ENCODE measurements around the gene MAZ. TPM values are rescaled to one million over a fixed set of nuclear protein-coding genes. Genes with fewer than 3 reads are reported as not detected.
"Not testable (repeated sequence)": the region's sequence is repeated elsewhere in the genome, so short reads cannot be mapped to it uniquely, and the experiment has no call there.

The MAZ gene
- polyA plus RNA-seq, 1 experiment = 172 TPM

DNA sequence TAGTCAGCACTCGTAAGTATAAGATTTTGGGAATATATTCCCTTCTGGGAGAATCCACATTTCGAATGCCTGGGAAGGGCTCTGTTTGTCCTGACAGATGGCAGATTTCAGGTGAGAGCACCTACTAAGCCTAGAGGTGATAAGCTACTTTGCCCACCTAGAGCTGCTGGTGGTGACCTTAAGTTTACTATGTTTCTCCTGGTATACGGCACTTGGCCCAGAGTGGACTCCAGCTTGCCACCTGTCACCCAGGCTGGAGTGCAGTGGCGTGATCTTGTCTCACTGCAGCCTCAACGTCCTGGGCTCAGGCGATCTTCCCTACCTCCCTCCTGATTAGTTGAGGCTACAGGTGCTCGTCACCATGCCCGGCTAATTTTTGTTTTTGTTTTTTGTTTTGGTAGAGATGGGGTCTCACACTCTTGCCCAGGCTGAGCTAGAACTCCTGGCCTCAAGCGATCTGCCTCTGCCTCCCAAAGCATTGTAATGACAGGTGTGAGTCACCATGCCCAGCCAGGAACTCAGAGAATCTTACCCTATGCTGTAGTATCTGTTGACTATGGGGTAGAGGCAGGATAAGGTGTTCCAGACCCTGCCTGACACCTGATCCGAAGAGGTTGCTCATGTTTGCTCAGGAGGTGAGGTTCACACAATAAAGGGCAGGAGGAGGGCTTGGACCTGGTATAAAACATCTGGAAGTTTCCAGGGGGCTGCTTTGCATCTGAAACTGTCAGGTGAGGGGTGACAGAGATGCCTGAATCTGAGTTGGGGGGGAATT is 28.6 kb upstream of the MAZ start, which contains the start of gene ZG16:
ZG16 (plus strand) TSS at position 681 of the 775 bp plus-strand sequence. CDS start 1,011 bp downstream, outside the sequence.
- DNase-seq (ENCODE audit: low read depth) = no peak
- no peaks in the 10 kb centered on the region for H3K36me3 ChIP-seq (ENCODE audit: control insufficient read depth, insufficient read depth, low read length)
- POLR2A ChIA-PET = no interaction called here
- no peak for TF ChIP-seq CTCF (IDR thresholded peaks at IDR 0.05; ENCODE audit: insufficient read depth, low read depth, low read length)
- peaks cover 6% of the 10 kb centered on the region for H3K27me3 ChIP-seq (ENCODE audit: control insufficient read depth, insufficient read depth, low read length)
- CTCF ChIA-PET = interaction anchor here (0.7 to 1.7 kb wide), 2 partner anchors 10 to 12 kb away, joined by 3 to 5 read pairs; partner anchors contain the start of gene KIF22
- H3K4me3 ChIP-seq (ENCODE audit: low read depth, low read length) = no peak within 1 kb of the TSS

- TF ChIP-seq CTCF (IDR thresholded peaks at IDR 0.05; ENCODE audit: insufficient read depth, low read depth, low read length) = no peak
- Histone ChIP-seq H3K27me3 (ENCODE audit: control insufficient read depth, insufficient read depth, low read length) (peaks cover 6% of the 10 kb centered on the region), H3K4me3 (ENCODE audit: low read depth, low read length) (no peak overlapping the region), H3K36me3 (ENCODE audit: control insufficient read depth, insufficient read depth, low read length) (no peaks in the 10 kb centered on the region)
- CTCF ChIA-PET = interaction anchor here (1.0 kb wide), 1 partner anchor 11 kb away, joined by 4 read pairs; the partner anchor contains the start of gene KIF22
- POLR2A ChIA-PET = no interaction called here
- DNase-seq (ENCODE audit: low read depth) = no peak
These were observed 26.9 kb upstream of the MAZ start for GRCh38 chr16:29779474-29779873.

- H3K27me3 ChIP-seq (ENCODE audit: control insufficient read depth, insufficient read depth, low read length); H3K36me3 ChIP-seq (ENCODE audit: control insufficient read depth, insufficient read depth, low read length); DNase-seq (ENCODE audit: low read depth); H3K4me3 ChIP-seq (ENCODE audit: low read depth, low read length): not testable (repeated sequence)
- POLR2A ChIA-PET = interaction anchor here (0.5 kb wide), 1 partner anchor 41 kb away, joined by 15 read pairs; no protein-coding TSS in a partner anchor
- CTCF ChIA-PET = interaction anchor here (1.5 to 4.2 kb wide), 2 partner anchors 13 to 20 kb away, joined by 4 to 22 read pairs; no protein-coding TSS in a partner anchor
These were observed 23.0 kb upstream of the MAZ start for GRCh38 chr16:29783094-29783953.

DNA sequence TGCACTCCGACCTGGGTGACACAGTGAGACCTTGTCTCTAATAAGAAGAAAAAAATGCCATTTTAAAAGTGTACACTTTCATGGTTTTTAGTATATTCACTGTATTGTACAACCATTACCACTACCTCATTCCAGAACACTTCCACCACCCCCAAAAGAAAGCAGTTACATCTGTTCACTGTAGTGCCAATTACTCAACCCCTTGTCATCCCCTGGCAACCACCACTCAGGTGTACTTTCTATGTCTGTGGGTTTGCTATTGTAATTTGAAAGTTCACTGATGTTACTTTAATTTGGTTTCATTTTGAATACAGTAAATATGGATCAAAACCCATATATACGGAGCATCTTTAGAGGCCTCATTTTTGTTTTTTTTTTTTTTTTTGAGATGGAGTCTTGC is 22.2 kb upstream of the MAZ start:
- ChIA-PET CTCF (interaction anchor here (0.9 to 4.2 kb wide), 10 partner anchors 8 to 239 kb away, joined by 3 to 22 read pairs (median 6); partner anchors contain the start of genes C16orf92 and MVP), POLR2A (interaction anchor here (0.5 kb wide), 1 partner anchor 40 kb away, joined by 15 read pairs; no protein-coding TSS in a partner anchor)
- H3K27me3 ChIP-seq (ENCODE audit: control insufficient read depth, insufficient read depth, low read length) = peaks cover 4% of the 10 kb centered on the region; the same call in 1 of the 2 replicates
- no peak overlapping the region for H3K4me3 ChIP-seq (ENCODE audit: low read depth, low read length)
- no peak for DNase-seq (ENCODE audit: low read depth)
- H3K36me3 ChIP-seq (ENCODE audit: control insufficient read depth, insufficient read depth, low read length) = no peaks in the 10 kb centered on the region
- TF ChIP-seq CTCF (IDR thresholded peaks at IDR 0.05; ENCODE audit: insufficient read depth, low read depth, low read length) = no peak

DNA sequence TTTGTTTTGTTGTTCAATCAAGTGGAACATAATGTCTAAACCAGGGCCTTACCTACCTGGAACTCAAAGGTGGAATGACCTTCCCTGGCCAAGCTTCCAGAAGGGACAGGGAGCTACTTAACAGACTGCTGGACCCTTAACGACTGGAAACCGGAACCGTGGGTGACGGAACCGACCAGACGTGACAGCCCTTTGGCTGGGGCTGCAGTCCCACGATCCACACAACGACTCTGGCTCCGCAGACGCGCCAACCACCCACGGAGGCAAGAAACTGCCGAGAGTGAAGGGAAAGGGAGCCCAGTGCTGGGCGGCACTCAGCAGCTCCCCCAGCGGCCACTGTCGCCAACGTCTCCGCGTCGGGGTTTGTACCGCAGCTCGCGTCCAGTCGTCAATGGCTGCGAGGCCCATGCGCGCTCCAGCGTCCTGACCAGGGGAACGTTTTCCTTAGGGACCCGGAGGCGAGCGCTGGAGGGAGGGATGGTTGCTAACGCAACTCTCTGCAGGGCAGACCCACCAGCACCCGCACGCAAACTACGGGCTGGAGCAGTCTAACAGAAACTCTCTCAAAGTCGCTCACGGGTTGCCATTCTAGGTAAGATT is 21.3 kb upstream of the MAZ start:
- H3K36me3 ChIP-seq (ENCODE audit: control insufficient read depth, insufficient read depth, low read length) = no peaks in the 10 kb centered on the region
- peaks cover 4% of the 10 kb centered on the region; the same call in 1 of the 2 replicates for H3K27me3 ChIP-seq (ENCODE audit: control insufficient read depth, insufficient read depth, low read length)
- ChIA-PET POLR2A (no interaction called here), CTCF (interaction anchor here (0.6 to 4.2 kb wide), 16 partner anchors 8 to 238 kb away, joined by 3 to 22 read pairs (median 4); partner anchors contain the start of genes C16orf92 and MVP)
- 0 out of 2 replicates have a peak overlapping the region, but pooled peaks have one; percentile 2 for H3K4me3 ChIP-seq (ENCODE audit: low read depth, low read length)
- DNase-seq (ENCODE audit: low read depth) = no peak
- TF ChIP-seq CTCF (IDR thresholded peaks at IDR 0.05; ENCODE audit: insufficient read depth, low read depth, low read length) = peak; percentile 86

DNA sequence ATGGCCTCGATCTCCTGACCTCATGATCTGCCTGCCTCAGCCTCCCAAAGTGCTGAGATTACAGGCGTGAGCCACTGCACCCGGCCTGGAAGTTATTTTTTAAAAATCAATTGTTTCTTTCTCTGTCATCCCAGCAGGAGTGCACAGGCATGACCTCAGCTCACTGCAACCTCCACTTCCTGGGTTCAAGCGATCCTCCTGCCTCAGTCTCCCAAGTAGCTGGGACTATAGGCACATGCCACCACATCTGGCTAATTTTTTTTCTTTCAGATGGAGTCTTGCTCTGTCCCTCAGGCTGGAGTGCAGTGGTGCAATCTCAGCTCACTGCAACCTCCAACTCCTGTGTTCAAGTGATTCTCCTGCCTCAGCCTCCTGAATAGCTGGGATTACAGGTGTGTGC is 19.2 kb upstream of the MAZ start:
- H3K27me3 ChIP-seq (ENCODE audit: control insufficient read depth, insufficient read depth, low read length); POLR2A ChIA-PET; H3K36me3 ChIP-seq (ENCODE audit: control insufficient read depth, insufficient read depth, low read length); DNase-seq (ENCODE audit: low read depth); H3K4me3 ChIP-seq (ENCODE audit: low read depth, low read length): not testable (repeated sequence)
- CTCF ChIA-PET = interaction anchor here (4.2 kb wide), 1 partner anchor 16 kb away, joined by 22 read pairs; no protein-coding TSS in a partner anchor

Measured in BJ (cell line).